MM.1S (cell line): Measurements from ENCODE around the gene SLC28A1.

Source experiments
- DNase-seq: peaks from one replicate; pipeline ENCODE4 v3.0.0-alpha.2; 2015
- H2AFZ ChIP-seq: fragments of 300-600 bp; sonication (generic); 2 replicates; pipeline ENCODE4 v1.6.0; 2016; ENCODE audit warnings: antibody characterized with exemption, low read length
- H3F3A ChIP-seq: fragments of 300-600 bp; sonication (generic); 2 replicates; pipeline ENCODE4 v1.6.1; 2016; ENCODE audit warnings: mild to moderate bottlenecking, antibody characterized with exemption, low read length, moderate library complexity, mixed read lengths; ENCODE audit not compliant: insufficient read depth
- H3K27ac ChIP-seq: fragments of 300-600 bp; sonication (generic); 2 replicates; pipeline ENCODE4 v1.5.1; 2016; ENCODE audit warnings: mild to moderate bottlenecking, low read length
- H3K27me3 ChIP-seq: fragments of 300-600 bp; sonication (generic); replicated peaks from 2 replicates; pipeline ENCODE4 v1.6.0; 2016; ENCODE audit warnings: low read length; ENCODE audit not compliant: insufficient read depth
- H3K36me3 ChIP-seq: fragments of 300-600 bp; sonication (generic); replicated peaks from 2 replicates; pipeline ENCODE4 v1.6.1; 2016; ENCODE audit warnings: mild to moderate bottlenecking, low read length, mixed read lengths; ENCODE audit not compliant: insufficient read depth
- H3K4me1 ChIP-seq: fragments of 300-600 bp; sonication (generic); 2 replicates; pipeline ENCODE4 v1.6.1; 2016; ENCODE audit warnings: low read length, mixed read lengths
- H3K4me2 ChIP-seq: fragments of 300-600 bp; sonication (generic); 2 replicates; pipeline ENCODE4 v1.6.0; 2016; ENCODE audit warnings: low read depth, low read length
- H3K4me3 ChIP-seq: fragments of 300-600 bp; sonication (generic); 2 replicates; pipeline ENCODE4 v1.5.1; 2016; ENCODE audit warnings: low read length, mixed read lengths
- H3K79me2 ChIP-seq: fragments of 300-600 bp; sonication (generic); 2 replicates; pipeline ENCODE4 v1.6.1; 2016; ENCODE audit warnings: mixed run types, low read length, mixed read lengths
- H3K9ac ChIP-seq: fragments of 300-600 bp; sonication (generic); 2 replicates; pipeline ENCODE4 v1.6.1; 2016; ENCODE audit warnings: low read length, mixed read lengths
- H3K9me2 ChIP-seq: fragments of 300-600 bp; sonication (generic); replicated peaks from 2 replicates; pipeline ENCODE4 v1.6.1; 2016; ENCODE audit warnings: mild to moderate bottlenecking, low read length, mixed read lengths; ENCODE audit not compliant: insufficient read depth
- H3K9me3 ChIP-seq: fragments of 300-600 bp; sonication (generic); replicated peaks from 2 replicates; pipeline ENCODE4 v1.6.1; 2016; ENCODE audit warnings: mild to moderate bottlenecking, low read length, mixed read lengths; ENCODE audit not compliant: insufficient read depth
- H4K20me1 ChIP-seq: fragments of 300-600 bp; sonication (generic); 2 replicates; pipeline ENCODE4 v1.6.1; 2016; ENCODE audit warnings: mild to moderate bottlenecking, low read length, moderate library complexity, mixed read lengths; ENCODE audit not compliant: insufficient read depth
- EZH2 ChIP-seq: fragments of 300-600 bp; sonication (generic); optimal IDR thresholded peaks from 2 replicates; pipeline ENCODE3; 2017; ENCODE audit warnings: low read depth, mild to moderate bottlenecking, antibody characterized with exemption, low read length, mixed read lengths
- EZH2phosphoT487 ChIP-seq: fragments of 300-600 bp; sonication (generic); IDR thresholded peaks from 2 replicates; pipeline ENCODE4 v1.6.1; 2018; ENCODE audit warnings: antibody characterized with exemption, low read length
- TF ChIP-seq, protein P1 (sequence below): fragments of 300-600 bp; sonication (generic); IDR thresholded peaks from 2 replicates; pipeline ENCODE4 v1.5.1; 2016; ENCODE audit warnings: antibody characterized with exemption, low read length, mixed read lengths

Gene SLC28A1

GRCh38 chr15:84880822-84881519 is 3.5 kb upstream of the SLC28A1 start:
- H3K9me3 ChIP-seq = no peaks in the 10 kb centered on the region
- H3F3A ChIP-seq = no peaks in the 10 kb centered on the region
- H2AFZ ChIP-seq = no peak overlapping the region
- no peak overlapping the region for H3K9ac ChIP-seq
- DNase-seq = no peak
- no peaks in the 10 kb centered on the region for H3K9me2 ChIP-seq
- H3K79me2 ChIP-seq = no peaks in the 10 kb centered on the region
- TF ChIP-seq, protein P1, sequence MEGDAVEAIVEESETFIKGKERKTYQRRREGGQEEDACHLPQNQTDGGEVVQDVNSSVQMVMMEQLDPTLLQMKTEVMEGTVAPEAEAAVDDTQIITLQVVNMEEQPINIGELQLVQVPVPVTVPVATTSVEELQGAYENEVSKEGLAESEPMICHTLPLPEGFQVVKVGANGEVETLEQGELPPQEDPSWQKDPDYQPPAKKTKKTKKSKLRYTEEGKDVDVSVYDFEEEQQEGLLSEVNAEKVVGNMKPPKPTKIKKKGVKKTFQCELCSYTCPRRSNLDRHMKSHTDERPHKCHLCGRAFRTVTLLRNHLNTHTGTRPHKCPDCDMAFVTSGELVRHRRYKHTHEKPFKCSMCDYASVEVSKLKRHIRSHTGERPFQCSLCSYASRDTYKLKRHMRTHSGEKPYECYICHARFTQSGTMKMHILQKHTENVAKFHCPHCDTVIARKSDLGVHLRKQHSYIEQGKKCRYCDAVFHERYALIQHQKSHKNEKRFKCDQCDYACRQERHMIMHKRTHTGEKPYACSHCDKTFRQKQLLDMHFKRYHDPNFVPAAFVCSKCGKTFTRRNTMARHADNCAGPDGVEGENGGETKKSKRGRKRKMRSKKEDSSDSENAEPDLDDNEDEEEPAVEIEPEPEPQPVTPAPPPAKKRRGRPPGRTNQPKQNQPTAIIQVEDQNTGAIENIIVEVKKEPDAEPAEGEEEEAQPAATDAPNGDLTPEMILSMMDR = no peak
- TF ChIP-seq EZH2 (no peak), EZH2phosphoT487 (no peak)
- no peaks in the 10 kb centered on the region for H3K36me3 ChIP-seq
- no peaks in the 10 kb centered on the region for H3K27me3 ChIP-seq
- no peak overlapping the region for H3K4me2 ChIP-seq
- no peaks in the 10 kb centered on the region for H3K4me1 ChIP-seq
- no peak overlapping the region for H3K27ac ChIP-seq
- H3K4me3 ChIP-seq = no peak overlapping the region
- H4K20me1 ChIP-seq = no peaks in the 10 kb centered on the region

GRCh38 chr15:84881520-84881830 is 3.0 kb upstream of the SLC28A1 start:
- no peak overlapping the region for H3K9ac ChIP-seq
- H3K27me3 ChIP-seq = no peaks in the 10 kb centered on the region
- DNase-seq = no peak
- H3K4me2 ChIP-seq = no peak overlapping the region
- no peaks in the 10 kb centered on the region for H3K79me2 ChIP-seq
- no peak overlapping the region for H3K27ac ChIP-seq
- H4K20me1 ChIP-seq = no peaks in the 10 kb centered on the region
- H3K4me3 ChIP-seq = no peak overlapping the region
- TF ChIP-seq EZH2 = no peak
- TF ChIP-seq EZH2phosphoT487 = no peak
- TF ChIP-seq, protein P1 = no peak
- no peaks in the 10 kb centered on the region for H3K9me3 ChIP-seq
- no peaks in the 10 kb centered on the region for H3K4me1 ChIP-seq
- H3K36me3 ChIP-seq = no peaks in the 10 kb centered on the region
- H2AFZ ChIP-seq = no peak overlapping the region
- H3K9me2 ChIP-seq = no peaks in the 10 kb centered on the region
- H3F3A ChIP-seq = no peaks in the 10 kb centered on the region

DNA sequence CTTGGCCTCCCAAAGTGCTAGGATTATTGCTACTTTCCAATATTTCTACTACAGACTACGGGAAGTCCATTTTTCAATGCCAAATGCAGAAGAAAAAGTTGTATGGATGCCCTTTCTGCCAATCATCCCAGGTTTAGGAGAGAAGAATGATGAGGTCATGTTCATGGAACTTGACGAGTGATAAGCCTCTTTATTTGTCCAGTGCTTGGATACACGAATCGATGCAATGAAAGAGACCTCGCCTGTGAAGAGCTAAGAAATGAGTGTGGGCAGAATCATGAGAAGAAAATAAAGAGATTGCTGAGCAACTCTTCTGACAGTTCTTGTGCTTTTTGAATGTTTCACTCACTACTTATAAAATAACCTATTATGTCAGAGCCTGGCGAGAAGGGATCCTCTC is 996 bp upstream of the SLC28A1 start:
- no peaks in the 10 kb centered on the region for H3K79me2 ChIP-seq
- H3K9ac ChIP-seq = no peak overlapping the region
- no peak for TF ChIP-seq EZH2phosphoT487
- TF ChIP-seq, protein P1 = no peak
- TF ChIP-seq EZH2 = no peak
- H3F3A ChIP-seq = no peaks in the 10 kb centered on the region
- no peak overlapping the region for H3K4me2 ChIP-seq
- H3K4me3 ChIP-seq = no peak overlapping the region
- H4K20me1 ChIP-seq = no peaks in the 10 kb centered on the region
- H3K27ac ChIP-seq = no peak overlapping the region
- no peaks in the 10 kb centered on the region for H3K9me2 ChIP-seq
- H3K27me3 ChIP-seq = no peaks in the 10 kb centered on the region
- DNase-seq = no peak
- no peaks in the 10 kb centered on the region for H3K9me3 ChIP-seq
- no peaks in the 10 kb centered on the region for H3K36me3 ChIP-seq
- no peaks in the 10 kb centered on the region for H3K4me1 ChIP-seq
- no peak overlapping the region for H2AFZ ChIP-seq
